CD4-positive, alpha-beta T cell treated with Interleukin-15 for 4 hours (primary cell): Measurements from ENCODE around the gene BNC2.

Source experiments
- DNase-seq: peaks from one replicate; pipeline ENCODE4 v3.0.0-alpha.2; 2020; ENCODE audit warnings: low spot score

Gene BNC2

DNA sequence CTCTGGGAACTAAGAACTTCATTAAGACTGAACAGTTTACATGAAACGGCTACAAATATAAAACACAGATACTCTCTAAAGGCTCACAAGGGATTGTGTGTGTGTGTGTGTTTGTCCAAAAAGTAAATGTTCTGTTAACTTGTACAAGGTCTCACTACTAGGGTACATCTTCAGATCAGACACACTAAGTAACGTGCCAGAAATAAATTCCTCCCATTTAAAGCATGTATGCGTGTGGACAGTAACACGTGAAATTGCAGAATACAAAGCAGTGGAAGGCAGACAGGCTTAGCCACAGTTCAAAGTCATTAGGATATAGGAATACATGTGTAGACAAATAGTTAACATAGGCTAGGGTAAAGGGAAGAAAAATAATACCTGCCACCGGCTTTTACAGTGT is 1.8 kb downstream of the BNC2 start:
- DNase-seq = no peak

DNA sequence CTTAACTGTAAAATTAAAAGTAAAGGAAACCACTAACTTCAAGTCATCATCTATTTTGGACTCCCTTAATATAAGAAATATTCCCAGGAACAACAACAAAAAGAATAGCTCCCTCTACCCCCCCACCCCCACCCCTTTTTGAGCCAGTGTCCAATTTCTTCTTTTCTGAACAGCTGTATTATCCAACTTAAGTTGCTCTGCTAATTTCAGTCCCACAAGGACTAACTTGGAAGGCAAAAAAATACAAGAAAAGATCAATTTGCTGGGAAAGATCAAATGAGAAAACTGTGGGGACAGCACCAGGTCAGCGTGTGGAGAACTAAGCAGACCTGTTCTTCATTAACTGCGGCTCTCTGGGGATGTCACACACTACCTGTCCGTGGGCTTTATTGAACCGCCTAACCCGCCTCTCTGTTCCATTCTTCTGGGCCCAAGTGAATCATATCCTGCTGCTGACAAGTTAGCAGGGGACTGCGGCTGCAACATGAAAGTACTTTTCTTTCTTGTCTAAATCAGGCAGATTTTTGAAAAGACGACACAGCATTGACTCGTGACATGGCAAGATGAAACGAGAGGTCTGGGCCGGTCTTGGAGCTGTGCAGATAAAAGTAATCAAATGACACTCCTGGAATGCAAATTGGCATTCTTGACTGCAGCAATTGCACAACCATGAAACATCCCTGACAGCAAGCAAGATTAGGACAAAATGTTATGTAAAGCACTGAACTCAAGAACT is 2.7 kb downstream of the BNC2 start:
- no peak for DNase-seq

DNA sequence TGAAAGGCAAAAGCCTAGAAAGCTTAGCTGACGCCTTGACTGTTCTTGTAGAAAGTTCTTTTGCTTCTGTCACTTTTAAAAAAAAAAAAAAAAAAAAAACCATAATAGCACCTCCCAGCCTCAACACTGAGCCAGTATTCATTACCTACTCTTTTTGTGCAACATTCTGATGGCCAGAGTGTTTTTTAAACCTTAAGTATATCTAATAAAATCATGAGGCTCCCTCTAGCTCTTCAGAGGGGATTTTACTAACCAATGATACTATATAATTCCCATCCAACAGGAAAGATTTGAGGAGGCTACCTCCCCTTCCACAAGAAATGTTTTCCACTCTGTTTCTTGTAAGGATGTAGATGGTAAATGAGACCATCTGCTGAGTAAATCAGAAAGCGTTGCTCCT is 3.9 kb downstream of the BNC2 start:
- no peak for DNase-seq

DNA sequence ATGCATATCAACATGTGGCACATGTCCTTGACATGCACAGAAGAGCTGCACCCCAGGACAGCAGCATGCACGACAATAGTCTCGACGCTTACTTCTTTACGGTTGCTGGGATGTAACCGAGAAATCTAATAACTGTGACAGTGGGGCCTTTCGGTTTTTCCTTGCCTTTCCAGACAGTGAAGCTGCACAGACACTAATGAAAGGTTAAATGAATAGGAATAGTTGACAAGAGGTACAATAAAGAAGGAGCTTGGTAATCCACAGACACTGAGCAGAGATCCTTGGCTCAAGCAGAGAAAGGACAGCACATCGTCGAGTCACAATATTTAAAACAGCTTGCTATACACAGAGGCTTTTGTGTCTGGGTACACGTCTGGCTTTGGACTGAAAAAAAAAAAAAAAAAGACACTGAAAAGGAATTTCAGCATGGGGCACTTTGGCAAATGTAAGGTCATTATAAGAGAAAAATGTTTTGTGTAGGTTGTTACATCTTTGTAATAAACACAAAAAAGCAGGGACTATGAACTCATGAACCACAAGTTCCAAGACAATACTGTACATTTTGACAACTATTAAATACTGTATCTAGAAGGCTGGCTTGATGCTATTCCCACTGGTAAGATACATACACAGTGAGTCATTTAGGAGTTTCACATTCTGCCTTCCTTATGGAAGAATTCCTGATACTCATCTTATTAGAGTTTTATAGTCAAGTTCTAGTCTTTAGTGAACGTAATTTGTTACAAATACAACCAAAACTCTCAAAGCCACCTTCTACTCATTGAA is 5.6 kb downstream of the BNC2 start:
- DNase-seq = no peak

DNA sequence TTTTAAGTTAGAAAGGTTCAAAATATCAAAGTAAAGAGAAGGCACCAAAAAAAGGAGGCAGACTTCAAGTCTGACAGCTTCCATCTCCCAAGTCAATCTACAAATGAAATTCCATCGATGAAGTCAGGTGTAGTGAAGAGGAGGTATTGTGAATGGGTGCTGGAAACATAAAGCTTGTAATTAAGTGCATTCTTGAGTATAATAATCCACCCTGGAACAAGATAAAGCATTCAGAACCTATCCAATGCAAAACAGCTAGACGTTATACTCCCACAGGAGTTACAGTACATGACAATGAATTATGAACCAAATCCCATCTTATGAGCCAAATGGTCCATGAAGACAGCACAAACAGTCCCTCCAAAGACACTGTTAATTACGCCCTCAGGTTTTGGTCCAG is 22.3 kb downstream of the BNC2 start:
- no peak for DNase-seq

DNA sequence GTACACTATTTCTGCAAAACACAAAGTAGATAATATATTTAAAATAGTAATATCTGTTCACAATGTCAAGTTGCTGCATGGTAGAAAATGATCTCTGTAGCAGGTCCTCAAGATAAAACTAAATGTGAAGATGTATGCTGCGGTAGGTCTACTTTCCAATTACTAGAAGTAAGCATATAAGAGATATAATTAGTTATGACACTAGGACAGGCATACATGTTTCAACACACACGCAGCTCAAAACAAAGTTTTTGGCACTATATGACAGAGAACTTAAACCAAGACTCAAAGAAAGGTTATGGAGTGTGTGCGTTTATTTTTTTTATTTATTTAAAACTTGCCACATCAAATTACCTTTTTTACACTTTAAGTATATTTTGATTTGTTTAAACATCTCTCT is 23.5 kb downstream of the BNC2 start:
- DNase-seq = no peak

DNA sequence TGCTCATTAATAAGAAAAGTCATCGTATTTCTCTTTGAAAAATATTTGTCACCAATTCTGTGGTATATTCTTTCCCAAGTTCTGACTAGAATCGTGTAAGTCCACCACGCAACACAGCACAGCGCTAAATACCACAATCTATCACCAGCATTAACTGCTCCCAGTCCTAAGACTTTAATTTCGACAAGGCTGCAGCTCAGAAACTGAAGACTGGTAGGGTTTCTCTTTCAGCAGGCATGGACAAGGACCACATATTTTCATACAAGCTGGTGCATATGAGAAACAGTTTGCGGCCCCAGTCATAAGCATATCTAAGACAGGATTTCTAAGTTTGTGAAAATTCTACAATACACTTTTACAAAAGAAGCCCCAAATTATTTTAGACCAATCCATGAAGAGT is 24.1 kb downstream of the BNC2 start:
- no peak for DNase-seq

DNA sequence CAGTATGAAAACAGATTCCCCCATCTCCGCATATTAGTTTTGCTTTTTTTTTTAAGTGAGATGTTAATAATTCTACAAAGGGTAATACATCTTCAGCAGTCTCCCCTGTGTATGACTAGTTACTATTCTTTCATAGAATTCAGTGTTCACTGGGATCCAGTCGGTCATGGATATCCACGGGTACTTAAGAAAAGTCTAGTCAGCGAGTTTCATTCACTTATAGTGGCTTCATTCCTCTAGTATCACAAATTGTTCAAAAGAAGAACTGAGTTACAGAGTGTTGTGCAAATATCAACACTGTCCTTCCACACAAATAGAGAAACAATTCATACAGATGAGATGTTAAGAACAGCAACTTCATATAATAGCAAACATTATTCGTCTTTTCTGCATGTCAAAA is 35.7 kb downstream of the BNC2 start:
- no peak for DNase-seq

DNA sequence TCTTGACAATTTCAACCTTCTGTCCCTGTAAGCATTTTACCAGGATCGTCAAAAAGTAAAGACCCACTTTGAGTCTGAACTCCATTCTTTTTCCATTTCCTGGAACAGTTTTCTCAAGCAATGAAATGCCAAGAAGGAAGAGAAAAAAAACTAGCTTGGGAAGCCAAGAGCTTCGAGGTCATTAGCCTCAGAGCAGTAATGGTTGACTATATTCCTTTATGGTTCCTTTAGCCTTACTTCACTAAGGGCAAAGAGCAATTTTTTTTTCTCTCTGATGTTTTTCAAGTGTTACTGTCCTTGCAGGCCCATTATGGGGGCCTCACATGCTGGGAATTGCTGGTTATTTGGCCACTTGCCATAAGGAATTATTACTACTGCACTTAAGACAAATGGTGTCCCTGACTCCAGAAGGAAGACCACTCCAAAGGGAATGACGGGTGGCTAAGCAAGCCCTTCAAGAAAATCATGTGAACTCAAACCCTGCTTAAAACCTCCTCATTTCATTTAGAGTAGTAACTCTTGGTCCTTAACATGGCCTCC is 37.1 kb downstream of the BNC2 start:
- DNase-seq = no peak

DNA sequence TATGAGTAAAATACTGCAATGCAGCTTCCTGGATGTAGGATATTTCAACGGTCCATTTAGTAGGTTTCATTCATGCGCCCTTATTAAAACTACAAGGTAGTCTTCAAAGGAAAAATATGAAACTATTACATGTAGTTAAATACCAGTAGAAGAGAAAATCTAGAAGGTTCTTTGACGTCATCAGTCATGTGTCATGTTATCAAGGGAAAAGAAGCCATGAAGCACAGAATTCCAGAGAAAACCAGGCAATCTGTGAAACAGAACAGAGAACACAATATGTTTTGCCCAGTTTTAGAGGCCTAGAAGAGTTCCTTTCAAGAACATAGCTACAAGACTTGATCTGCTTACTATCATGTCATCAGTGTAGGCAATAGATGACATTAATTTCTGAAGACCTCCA is 38.4 kb downstream of the BNC2 start:
- no peak for DNase-seq

DNA sequence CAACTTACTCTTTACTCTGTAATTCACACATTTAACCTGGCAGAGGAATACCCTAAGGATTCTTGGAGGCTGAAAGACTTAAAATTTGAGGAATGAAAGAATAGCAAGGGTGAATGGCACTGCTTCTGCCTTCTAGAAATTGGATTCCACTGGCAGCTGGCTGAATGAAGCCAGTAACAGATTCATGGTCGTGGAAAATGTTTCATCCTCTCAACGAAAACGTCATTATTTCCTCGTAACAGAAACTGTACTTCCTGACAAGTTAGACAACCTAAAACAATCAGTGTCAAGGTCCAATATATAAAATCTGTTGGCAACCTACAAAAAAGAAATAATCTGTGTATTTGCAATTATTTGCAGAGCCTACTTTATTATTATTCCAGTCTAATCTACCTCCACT is 39.7 kb downstream of the BNC2 start:
- DNase-seq = no peak

DNA sequence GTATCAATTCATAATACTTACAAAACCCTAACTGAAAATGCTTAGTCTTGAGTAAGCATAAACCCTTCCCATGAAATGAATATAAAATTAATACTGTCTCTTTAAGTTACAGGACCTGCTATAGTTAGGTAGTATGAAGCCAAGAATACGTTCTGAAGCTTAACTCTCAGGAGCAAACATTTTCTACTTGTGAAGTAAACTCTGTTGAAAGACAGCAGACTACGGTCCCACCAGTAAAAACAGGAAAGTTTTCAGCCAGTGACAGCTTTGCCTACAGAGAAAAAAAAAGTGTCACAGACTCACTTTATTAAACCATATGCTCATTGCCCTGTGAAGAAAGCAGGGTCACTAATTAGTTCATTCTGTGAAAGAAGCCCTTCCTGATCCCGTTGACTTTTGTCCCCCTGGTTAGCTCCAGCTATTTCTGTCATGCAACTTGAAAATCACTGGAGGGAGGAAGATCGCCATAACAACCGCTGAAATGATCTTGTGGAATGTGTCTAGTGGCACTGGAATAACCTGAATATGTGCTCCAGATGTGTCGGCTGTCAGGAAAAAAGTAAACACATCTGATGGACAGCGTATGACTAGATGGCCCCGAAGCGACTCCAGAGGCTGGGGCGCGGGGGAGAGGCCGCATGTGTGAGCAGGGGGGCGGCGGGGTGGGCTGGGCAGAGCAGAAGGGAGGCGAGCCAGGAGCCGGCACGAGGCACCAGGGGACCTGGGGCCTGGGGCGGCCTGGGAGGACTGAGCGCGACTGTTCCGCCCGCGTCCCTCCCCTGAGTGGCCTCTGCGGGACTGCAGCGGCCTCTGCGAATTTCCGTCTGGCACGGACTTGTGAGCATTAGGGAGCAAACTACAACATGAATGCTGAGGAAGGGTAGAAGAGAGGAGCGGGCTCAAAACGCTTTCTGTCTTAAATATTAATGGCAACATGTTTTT is 41.9 kb downstream of the BNC2 start:
- DNase-seq = no peak

DNA sequence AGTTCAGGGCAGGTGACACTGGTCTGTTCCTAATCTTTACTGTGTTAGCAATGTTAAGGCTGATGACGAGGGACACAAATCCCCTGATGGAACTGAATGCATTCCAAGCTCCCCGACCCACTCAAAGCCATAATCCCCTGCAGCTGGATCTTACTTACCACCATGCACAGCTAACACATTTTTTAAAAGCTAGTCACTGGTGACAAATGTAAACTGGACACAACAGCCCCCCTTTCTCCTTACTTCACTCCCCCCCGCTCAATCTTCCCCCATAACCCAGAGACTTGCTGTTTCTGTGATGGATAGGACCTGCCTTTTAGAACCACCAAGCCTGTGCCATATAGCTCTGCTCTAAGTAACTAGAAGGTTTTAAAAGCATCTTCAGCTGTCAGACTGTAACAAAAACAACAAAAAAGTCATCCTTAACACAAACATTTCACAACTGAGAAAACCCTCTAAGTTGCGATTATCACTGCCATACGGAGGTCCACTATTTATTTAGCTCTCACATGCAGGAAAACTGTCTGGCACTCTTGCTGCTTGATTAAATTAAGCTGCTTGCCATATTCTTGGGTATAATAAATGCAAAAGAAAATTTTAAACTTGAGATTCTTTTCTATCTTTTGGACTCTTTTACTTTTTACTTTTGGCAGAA is 44.4 kb downstream of the BNC2 start:
- DNase-seq = no peak

DNA sequence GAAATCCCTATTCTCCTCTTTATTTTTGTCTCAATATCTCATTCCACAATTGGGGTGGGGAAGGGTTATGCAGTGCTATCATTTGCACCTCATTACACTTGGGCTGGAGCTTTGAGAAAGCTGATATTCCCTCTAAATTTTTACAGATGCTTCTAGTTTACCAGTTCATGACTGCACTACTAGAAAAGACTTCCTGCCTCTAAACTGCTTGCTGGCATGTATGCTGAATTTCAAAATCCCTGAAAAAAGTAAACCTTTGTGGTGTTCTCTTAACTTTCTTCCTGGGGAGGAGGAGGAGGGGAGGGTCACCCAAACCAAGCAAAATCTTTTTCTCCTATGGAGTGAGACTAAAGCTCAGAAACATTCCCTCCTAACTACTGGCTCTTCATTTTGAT is 45.1 kb downstream of the BNC2 start:
- DNase-seq = no peak

DNA sequence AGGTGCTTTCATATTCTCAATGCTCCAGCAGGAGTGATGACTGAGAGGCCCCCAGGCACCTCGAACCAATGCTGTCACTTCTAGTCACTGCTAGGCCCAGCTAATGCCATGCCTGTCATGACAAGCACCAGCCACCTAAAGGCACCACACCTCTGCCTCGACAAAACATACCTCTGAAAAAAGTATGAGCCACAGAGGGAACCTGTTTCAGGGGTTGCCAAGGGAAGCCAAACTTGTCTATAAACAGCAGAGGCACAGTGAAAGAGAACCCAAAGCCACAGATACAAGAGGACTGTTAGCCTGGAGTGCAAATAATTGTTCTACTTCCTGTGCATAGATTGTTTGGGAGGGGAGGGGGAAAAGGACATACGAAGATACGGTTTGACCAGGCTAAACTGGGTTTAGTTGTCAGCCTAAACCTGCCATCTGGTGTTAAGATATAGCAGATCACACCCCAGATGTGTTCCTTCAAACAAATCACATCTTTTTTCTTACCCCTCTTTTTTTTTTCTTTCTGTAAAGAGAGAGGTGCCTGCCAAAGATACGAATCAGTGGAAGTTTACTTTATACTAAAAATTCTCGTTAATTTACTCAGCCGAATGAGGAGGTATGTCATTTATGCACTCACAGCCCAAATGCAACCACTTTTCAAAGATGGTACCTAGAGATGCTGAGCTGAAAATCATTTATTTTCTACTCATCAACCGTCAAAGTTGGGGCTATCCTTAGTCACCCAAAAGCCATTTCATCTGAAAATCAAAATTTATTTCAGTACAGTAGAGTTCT is 45.7 kb downstream of the BNC2 start:
- DNase-seq = no peak

DNA sequence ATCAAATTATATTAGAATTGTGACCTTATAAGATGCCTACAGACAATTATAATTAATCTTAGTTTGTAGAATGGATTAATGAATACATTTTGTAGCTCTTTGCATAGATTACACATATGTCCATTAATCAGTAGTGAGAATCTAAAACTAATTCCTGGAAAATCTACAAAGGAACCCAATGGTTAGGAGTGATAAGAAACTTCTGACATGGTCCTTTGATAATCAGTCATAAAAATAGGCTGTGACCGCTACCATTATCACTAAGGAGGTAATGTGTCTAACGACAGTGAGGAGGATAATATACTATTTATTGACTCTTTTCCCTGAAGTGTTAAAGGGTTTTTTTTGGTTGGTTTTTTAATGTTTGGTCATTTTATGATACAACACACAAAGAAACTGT is 46.6 kb downstream of the BNC2 start:
- DNase-seq = no peak

DNA sequence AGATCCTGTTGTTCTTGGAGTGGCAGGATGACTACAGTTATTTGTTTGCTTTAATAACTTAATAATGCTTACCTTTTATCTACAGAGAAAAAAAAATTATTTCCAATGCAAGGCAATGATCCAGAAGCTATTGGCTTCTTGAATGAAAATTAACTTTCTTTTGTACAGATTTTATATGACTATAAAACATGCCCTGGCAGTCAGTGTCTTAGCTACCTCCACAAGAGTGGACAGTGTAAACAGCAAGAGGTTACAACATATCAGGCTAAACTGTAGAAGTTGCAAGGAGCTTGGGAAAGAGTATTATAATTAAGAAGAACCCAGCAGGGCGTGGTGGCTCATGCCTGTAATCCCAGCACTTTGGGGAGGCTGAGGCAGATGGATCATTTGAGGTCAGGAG is 49.1 kb downstream of the BNC2 start:
- DNase-seq = no peak

DNA sequence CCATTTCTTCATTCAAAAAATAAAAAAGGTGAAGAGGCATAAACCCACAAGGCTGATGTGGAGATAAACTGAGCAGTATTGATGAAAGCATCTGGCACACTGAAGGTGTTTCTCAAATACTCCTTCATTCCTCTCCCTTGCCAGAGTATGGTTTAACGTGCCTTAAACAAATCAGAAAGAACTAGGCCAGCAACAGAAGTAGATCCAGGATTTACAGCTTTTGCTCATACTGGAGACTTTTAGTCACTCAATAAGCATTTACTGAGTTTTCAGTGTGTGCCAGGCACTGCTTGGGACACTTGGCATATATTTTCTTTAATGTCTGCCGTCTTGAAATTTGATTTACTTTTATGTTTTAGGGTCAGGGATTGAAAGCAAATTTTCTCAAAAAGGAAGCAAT is 53.0 kb downstream of the BNC2 start:
- DNase-seq = no peak

DNA sequence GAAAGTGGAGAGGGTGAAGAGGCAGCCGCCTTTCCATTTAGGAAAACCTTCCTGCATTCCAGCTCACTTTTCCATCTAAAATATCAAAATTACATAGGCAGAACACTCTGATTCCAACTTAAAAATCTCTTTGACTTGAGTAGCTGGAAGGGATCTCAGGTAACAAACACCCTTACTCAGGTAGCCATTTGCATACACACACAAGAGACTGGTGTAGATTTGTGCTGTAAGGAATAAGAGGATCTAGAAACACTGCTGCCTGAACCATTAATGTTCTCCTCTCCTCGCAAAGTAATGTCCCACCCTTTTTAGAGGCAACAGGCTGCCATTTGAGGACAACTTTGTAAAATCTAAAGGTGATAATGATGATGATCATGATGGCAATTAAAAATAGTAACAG is 53.5 kb downstream of the BNC2 start:
- DNase-seq = no peak

DNA sequence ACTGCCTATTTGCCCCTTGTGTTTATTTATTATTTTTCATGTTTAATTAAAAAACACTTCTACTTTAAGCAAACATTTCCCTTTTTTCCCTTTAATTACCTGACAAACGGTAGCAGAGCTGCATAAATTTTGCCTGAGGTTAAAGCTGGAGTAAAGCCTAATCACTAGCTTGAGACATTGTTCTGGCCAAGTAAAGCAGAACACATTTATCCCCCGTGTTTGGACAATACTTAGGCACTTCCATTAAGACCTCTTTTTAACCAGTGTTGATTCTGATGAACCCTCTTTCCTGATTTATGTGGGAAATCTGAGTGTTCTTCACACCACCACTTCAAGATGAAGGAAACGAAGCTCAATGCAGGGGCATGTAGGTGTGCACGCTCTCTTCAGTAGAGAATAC is 54.5 kb downstream of the BNC2 start:
- no peak for DNase-seq

DNA sequence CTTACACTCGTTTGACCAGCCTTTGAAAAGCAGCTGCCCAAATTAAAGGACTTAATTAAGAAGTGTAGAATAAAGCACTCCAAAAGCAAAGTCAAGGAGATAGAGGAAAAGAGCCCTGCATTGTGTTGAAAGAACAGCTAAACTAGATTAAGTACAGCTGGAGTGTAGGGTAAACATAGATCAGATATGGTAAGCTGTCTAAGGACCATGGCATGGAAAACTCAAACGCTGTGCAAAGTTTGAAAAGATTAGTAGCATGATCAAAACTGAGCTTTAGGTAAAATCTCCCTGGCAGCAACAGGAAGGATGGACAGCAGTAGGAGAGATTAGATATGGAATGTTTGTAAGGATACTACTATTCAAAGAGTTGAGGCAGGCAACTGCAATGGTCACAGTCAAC is 55.4 kb downstream of the BNC2 start:
- DNase-seq = no peak
